Heart left ventricle (tissue), 16 donors: Measurements from ENCODE around the gene TBC1D7. TPM values are rescaled to one million over a fixed set of nuclear protein-coding genes. Genes with fewer than 3 reads are reported as not detected.

Experiments
- ATAC-seq, 4 donors: fragments of 200-7000 bp; cut with Tn5 transposase; one replicate each; pipeline ENCODE4 v1.9.1; 2020 to 2022; ENCODE audit warnings: moderate library complexity in 4 of 4, mild to moderate bottlenecking in 3 of 4, moderate number of reproducible peaks in 1 of 4
- DNase-seq, 5 donors: peaks; one replicate each; pipeline ENCODE4 v3.0.0-alpha.2; 2020
- H3K27ac ChIP-seq, 12 donors: fragments of 200-600 bp; sonication (generic) in 4 of 12; one replicate each; pipeline versions ENCODE4 v1.5.0 to v1.8.0; 2016 to 2022; ENCODE audit warnings: mild to moderate bottlenecking in 2 of 12
- H3K27me3 ChIP-seq, 9 donors: fragments of 200-600 bp; sonication (generic) in 2 of 9; one replicate each; pipeline versions ENCODE4 v1.5.1 to v1.8.0; 2016 to 2022; ENCODE audit warnings: mild to moderate bottlenecking in 3 of 9
- H3K36me3 ChIP-seq, 9 donors: fragments of 200-600 bp; sonication (generic) in 2 of 9; one replicate each; pipeline versions ENCODE4 v1.5.0 to v1.8.0; 2018 to 2022; ENCODE audit warnings: mild to moderate bottlenecking in 2 of 9
- H3K4me1 ChIP-seq, 12 donors: fragments of 200-600 bp; sonication (generic) in 4 of 12; one replicate each; pipeline versions ENCODE4 v1.5.0 to v1.8.0; 2016 to 2022; ENCODE audit warnings: mild to moderate bottlenecking in 3 of 12
- H3K4me3 ChIP-seq, 12 donors: fragments of 200-600 bp; sonication (generic) in 4 of 12; one replicate each; pipeline versions ENCODE4 v1.5.0 to v1.8.0; 2017 to 2022; ENCODE audit warnings: mild to moderate bottlenecking in 9 of 12, moderate library complexity in 4 of 12
- H3K9me3 ChIP-seq, 12 donors: fragments of 200-600 bp; sonication (generic) in 4 of 12; one replicate each; pipeline versions ENCODE4 v1.5.0 to v1.8.0; 2016 to 2022; ENCODE audit warnings: mild to moderate bottlenecking in 1 of 12
- CTCF ChIP-seq, 12 donors: fragments of 200-600 bp; sonication (generic) in 4 of 12; IDR thresholded peaks; one replicate each; pipeline versions ENCODE4 v1.5.0 to v1.8.0; 2018 to 2022; ENCODE audit warnings: antibody characterized with exemption in 12 of 12, mild to moderate bottlenecking in 5 of 12
- POLR2A ChIP-seq, 2 donors: fragments of 450-650 bp; IDR thresholded peaks; one replicate each; pipeline ENCODE4 v1.6.1; 2017; ENCODE audit warnings: antibody characterized with exemption in 2 of 2, mild to moderate bottlenecking in 2 of 2, moderate library complexity in 2 of 2
- WGBS, 4 donors: extraction: QIAGEN DNeasy Blood & Tissue Kit in 2 of 4; methylation state at CpG; one replicate each; pipeline versions ENCODE4 v1.1.5 to v1.1.7; 2013 to 2018; 5-methylcytosine and 5-hydroxymethylcytosine counted together
- intact Hi-C, 10 donors: fragments of 100-400 bp; cut with DNase I; formaldehyde crosslinking; loops; one replicate each; pipeline versions ENCODE4 v1.11.1 to v1.14.2; 2022
- polyA plus RNA-seq, 2 donors: library from polyadenylated mRNA; stranded (reverse); fragments of 200-250 nt; gene quantifications; one replicate each; pipeline ENCODE4 v1.2.3, GENCODE V29; 2013
- total RNA-seq, 9 donors: library from RNA; depleted of rRNA in 2 of 9; stranded (reverse); fragments of >200 nt in 2 of 9; fragmentation: NEBNext Ultra II Directional in 3 of 9; extraction: Animal tissue kit (Norgen Biotek cat#: 25700) in 3 of 9; gene quantifications; one replicate each; pipeline versions ENCODE4 v1.1.0 to v1.2.4, GENCODE V29; 2016 to 2023
- donor health status: ischemic (EF 13 %, LVEDD 7.1; RV severe dilation, severe dysfunction).
- donor health status: healthy with polysubstance abuse.
- donor health status: DM: no; HTN: yes; CAD: no.
- donor health status: DM: no; HTN: no; CAD: no.
- donor health status: ischemic (EF 25% LVEDD 6.9; RV normal size, moderate dysfunction).
- donor health status: ischemic (EF 25% LVEDD 5.7; RV mildly dilated, moderate dysfunction).
- donor health status: healthy.
- donor health status: DM: yes; HTN: yes; CAD: no.
- donor health status: ischemic (EF 35%, LVEDD 5.7; RV mildly dilated, moderate dysfunction).
- donor health status: nonischemic (EF 11% LVEDD 7.7; RV severe dilation, severe dysfunction).
- donor health status: DM: yes; HTN: yes; CAD: no.
- donor health status: PGD.
- donor health status: ischemic (EF 29% LVEDD 5.4; RV normal size, mild dysfunction).
- donor health status: nonischemic (EF 23%, LVEDD 6.1; RV moderate dilation, normal function).

TBC1D7 gene
- total and polyA plus RNA-seq, 11 donors: 17.0 to 31.9 (median 22.9) TPM

GRCh38 chr6:13318821-13319220 is 9.5 kb downstream of the TBC1D7 start:
- WGBS, 4 donors: 66 to 77% (median 68%) methylated on average over 2 of the region's 2 CpGs
- no peak overlapping the region for H3K27ac ChIP-seq
- H3K27me3 ChIP-seq: no peaks in the 10 kb centered on the region
- H3K4me3 ChIP-seq: no peak overlapping the region
- H3K36me3 ChIP-seq: peaks cover 4 to 100% (median 100%) of the 10 kb centered on the region in 9 donors
- TF ChIP-seq POLR2A (IDR thresholded peaks at IDR 0.05) (no peak), CTCF (IDR thresholded peaks at IDR 0.05) (no peak)
- DNase-seq (no peak), ATAC-seq (no peak)
- H3K4me1 ChIP-seq: peaks cover 0 to 6% (median 0%) of the 10 kb centered on the region in 12 donors
- H3K9me3 ChIP-seq: no peaks in the 10 kb centered on the region
- intact Hi-C loops: loop anchor here in 1 of 10 donors (10.0 kb wide), 1 partner anchor 124 kb away; no protein-coding TSS in a partner anchor

GRCh38 chr6:13315896-13316295 is 12.4 kb downstream of the TBC1D7 start:
- WGBS, 4 donors: 96 to 98% (median 97%) methylated on average over 5 of the region's 5 CpGs
- DNase-seq: no peak
- no peaks in the 10 kb centered on the region for H3K27me3 ChIP-seq
- no peak for TF ChIP-seq CTCF (IDR thresholded peaks at IDR 0.05)
- TF ChIP-seq POLR2A (IDR thresholded peaks at IDR 0.05): no peak
- H3K36me3 ChIP-seq: peaks cover 4 to 100% (median 96%) of the 10 kb centered on the region in 9 donors
- no peak overlapping the region for H3K27ac ChIP-seq
- H3K4me1 ChIP-seq: no peaks in the 10 kb centered on the region
- intact Hi-C loops: loop anchor here in 1 of 10 donors (10.0 kb wide), 1 partner anchor 121 kb away; no protein-coding TSS in a partner anchor
- ATAC-seq: no peak
- H3K4me3 ChIP-seq: no peak overlapping the region
- H3K9me3 ChIP-seq: no peaks in the 10 kb centered on the region

- ATAC-seq: no peak
- no peaks in the 10 kb centered on the region for H3K9me3 ChIP-seq
- TF ChIP-seq CTCF (IDR thresholded peaks at IDR 0.05) (no peak), POLR2A (IDR thresholded peaks at IDR 0.05) (no peak)
- H3K27me3 ChIP-seq: no peaks in the 10 kb centered on the region
- no peak for DNase-seq
- H3K4me1 ChIP-seq: peaks cover 0 to 3% (median 0%) of the 10 kb centered on the region in 12 donors
- no peak overlapping the region for H3K4me3 ChIP-seq
- H3K27ac ChIP-seq: no peak overlapping the region
- H3K36me3 ChIP-seq: peaks cover 0 to 100% (median 93%) of the 10 kb centered on the region in 9 donors
- intact Hi-C loops: loop anchor here in 1 of 10 donors (10.0 kb wide), 1 partner anchor 120 kb away; no protein-coding TSS in a partner anchor
These were observed 13.5 kb downstream of the TBC1D7 start for GRCh38 chr6:13314806-13315205.

- intact Hi-C loops: loop anchor here in 1 of 10 donors (10.0 kb wide), 1 partner anchor 116 kb away; no protein-coding TSS in a partner anchor
- no peaks in the 10 kb centered on the region for H3K9me3 ChIP-seq
- TF ChIP-seq POLR2A (IDR thresholded peaks at IDR 0.05): no peak
- TF ChIP-seq CTCF (IDR thresholded peaks at IDR 0.05): no peak
- H3K27me3 ChIP-seq: no peaks in the 10 kb centered on the region
- no peak for DNase-seq
- peaks cover 0 to 22% (median 8%) of the 10 kb centered on the region in 12 donors for H3K4me1 ChIP-seq
- no peak overlapping the region for H3K27ac ChIP-seq
- 0 to 93% (median 16%) methylated on average over 1 of the region's 1 CpG for WGBS, 4 donors
- H3K4me3 ChIP-seq: no peak overlapping the region
- ATAC-seq: no peak
- peaks cover 0 to 96% (median 79%) of the 10 kb centered on the region in 9 donors for H3K36me3 ChIP-seq
These were observed 17.2 kb downstream of the TBC1D7 start for GRCh38 chr6:13311155-13311554.
